PC-3 (cell line): ENCODE measurements around the gene MARF1. TPM values are rescaled to one million over a fixed set of nuclear protein-coding genes. Genes with fewer than 3 reads are reported as not detected.
"Not testable (repeated sequence)": the region's sequence is repeated elsewhere in the genome, so short reads cannot be mapped to it uniquely, and the experiment has no call there.

Source experiments
- ATAC-seq: fragments of 200-7000 bp; cut with Tn5 transposase; 2 replicates; pipeline ENCODE4 v1.9.1; 2020; ENCODE audit warnings: mild to moderate bottlenecking, moderate library complexity
- BruUV-seq: library from RNA; stranded (reverse); fragments of 400-500 nt; replicated peaks from 2 replicates; lab custom pipeline; 2021; lab: Mats Ljungman, UMichigan
- CTCF ChIA-PET: fragments of 300-600 bp; sonication (Branson Sonifier 250); formaldehyde crosslinking; loops from one replicate; lab custom pipeline; 2022; ENCODE audit warnings: antibody characterized with exemption; lab: Charles Lee
- POLR2A ChIA-PET: fragments of 300-600 bp; sonication (Branson Sonifier 250); formaldehyde crosslinking; loops from one replicate; lab custom pipeline; 2022; ENCODE audit warnings: antibody characterized with exemption; ENCODE audit not compliant: unreplicated experiment; lab: Charles Lee
- DNase-seq: peaks from one replicate; pipeline ENCODE4 v3.0.0-alpha.2; 2015
- H2AFZ ChIP-seq: fragments of 300-600 bp; sonication (generic); 2 replicates; pipeline ENCODE4 v1.6.0; 2016; ENCODE audit warnings: antibody characterized with exemption, low read length
- H3F3A ChIP-seq: fragments of 300-600 bp; sonication (generic); one replicate; pipeline ENCODE4 v1.6.0; 2017; ENCODE audit warnings: antibody characterized with exemption, low read length, control low read depth, mild to moderate bottlenecking; ENCODE audit not compliant: unreplicated experiment
- H3K27ac ChIP-seq: fragments of 300-600 bp; sonication (generic); 2 replicates; pipeline ENCODE4 v1.5.1; 2016; ENCODE audit warnings: mild to moderate bottlenecking, low read length
- H3K27me3 ChIP-seq: fragments of 300-600 bp; sonication (generic); 2 replicates; pipeline ENCODE4 v1.6.1; 2016; ENCODE audit warnings: low read length, mixed read lengths
- H3K36me3 ChIP-seq: fragments of 300-600 bp; sonication (generic); 2 replicates; pipeline ENCODE4 v1.6.1; 2016; ENCODE audit warnings: low read depth, mixed run types, low read length, mixed read lengths
- H3K4me1 ChIP-seq: fragments of 300-600 bp; sonication (generic); 2 replicates; pipeline ENCODE4 v1.5.1; 2016; ENCODE audit warnings: low read length; ENCODE audit not compliant: insufficient read depth
- H3K4me2 ChIP-seq: fragments of 300-600 bp; sonication (generic); 2 replicates; pipeline ENCODE4 v1.6.0; 2016; ENCODE audit warnings: low read length
- H3K4me3 ChIP-seq: fragments of 300-600 bp; sonication (generic); 2 replicates; pipeline ENCODE4 v1.5.1; 2016; ENCODE audit warnings: mild to moderate bottlenecking, low read length, mixed read lengths
- H3K79me2 ChIP-seq: fragments of 300-600 bp; sonication (generic); 2 replicates; pipeline ENCODE4 v1.6.1; 2017; ENCODE audit warnings: low read length, mixed read lengths
- H3K9ac ChIP-seq: fragments of 300-600 bp; sonication (generic); 2 replicates; pipeline ENCODE4 v1.6.0; 2016; ENCODE audit warnings: mild to moderate bottlenecking, low read length
- H3K9me2 ChIP-seq: fragments of 300-600 bp; sonication (generic); replicated peaks from 2 replicates; pipeline ENCODE4 v1.6.1; 2016; ENCODE audit warnings: mixed run types, low read length, mixed read lengths
- H3K9me3 ChIP-seq: fragments of 300-600 bp; sonication (generic); 2 replicates; pipeline ENCODE4 v1.6.1; 2016; ENCODE audit warnings: low read length, mixed read lengths
- H4K20me1 ChIP-seq: fragments of 300-600 bp; sonication (generic); 2 replicates; pipeline ENCODE4 v1.6.1; 2016; ENCODE audit warnings: low read length, mixed read lengths
- EZH2 ChIP-seq: fragments of 300-600 bp; sonication (generic); IDR thresholded peaks from one replicate; pipeline ENCODE4 v1.6.1; 2017; ENCODE audit warnings: antibody characterized with exemption, mild to moderate bottlenecking, low read length; ENCODE audit not compliant: unreplicated experiment
- EZH2phosphoT487 ChIP-seq: fragments of 300-600 bp; sonication (generic); IDR thresholded peaks from 2 replicates; pipeline ENCODE4 v1.6.1; 2018; ENCODE audit warnings: mild to moderate bottlenecking, antibody characterized with exemption, low read length, borderline replicate concordance
- intact Hi-C: fragments of 100-400 bp; cut with micrococcal nuclease; formaldehyde crosslinking; loops from 2 replicates; pipeline ENCODE4 v1.9.0; 2023
- total RNA-seq: library from RNA; depleted of rRNA; stranded (reverse); fragments of >200 nt; gene quantifications from 2 replicates; pipeline ENCODE4 v1.2.3, GENCODE V29; 2014
- TF ChIP-seq, protein P1 (sequence below): fragments of 300-600 bp; sonication (generic); conservative IDR thresholded peaks from 2 replicates; pipeline ENCODE4 v1.5.1; 2017; ENCODE audit warnings: antibody characterized with exemption, low read depth, mild to moderate bottlenecking, low read length

MARF1 gene
- total RNA-seq, 1 experiment from 2014 or later = 6.7 TPM

GRCh38 chr16:15644962-15645465 lies 2.1 kb upstream of the MARF1 start:
- H2AFZ ChIP-seq, BruUV-seq, H3K36me3 ChIP-seq, H3K9ac ChIP-seq, CTCF ChIA-PET, H3K9me2 ChIP-seq, H3K27me3 ChIP-seq, H4K20me1 ChIP-seq, H3K4me3 ChIP-seq, H3F3A ChIP-seq, H3K9me3 ChIP-seq: not testable (repeated sequence)
- TF ChIP-seq, protein P1, sequence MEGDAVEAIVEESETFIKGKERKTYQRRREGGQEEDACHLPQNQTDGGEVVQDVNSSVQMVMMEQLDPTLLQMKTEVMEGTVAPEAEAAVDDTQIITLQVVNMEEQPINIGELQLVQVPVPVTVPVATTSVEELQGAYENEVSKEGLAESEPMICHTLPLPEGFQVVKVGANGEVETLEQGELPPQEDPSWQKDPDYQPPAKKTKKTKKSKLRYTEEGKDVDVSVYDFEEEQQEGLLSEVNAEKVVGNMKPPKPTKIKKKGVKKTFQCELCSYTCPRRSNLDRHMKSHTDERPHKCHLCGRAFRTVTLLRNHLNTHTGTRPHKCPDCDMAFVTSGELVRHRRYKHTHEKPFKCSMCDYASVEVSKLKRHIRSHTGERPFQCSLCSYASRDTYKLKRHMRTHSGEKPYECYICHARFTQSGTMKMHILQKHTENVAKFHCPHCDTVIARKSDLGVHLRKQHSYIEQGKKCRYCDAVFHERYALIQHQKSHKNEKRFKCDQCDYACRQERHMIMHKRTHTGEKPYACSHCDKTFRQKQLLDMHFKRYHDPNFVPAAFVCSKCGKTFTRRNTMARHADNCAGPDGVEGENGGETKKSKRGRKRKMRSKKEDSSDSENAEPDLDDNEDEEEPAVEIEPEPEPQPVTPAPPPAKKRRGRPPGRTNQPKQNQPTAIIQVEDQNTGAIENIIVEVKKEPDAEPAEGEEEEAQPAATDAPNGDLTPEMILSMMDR = peak; percentile 23; the same call in 1 of the 2 replicates
- intact Hi-C loops = loop anchor here (2.0 kb wide), 3 partner anchors 28 to 60 kb away; no protein-coding TSS in a partner anchor
- peaks cover 31% of the 10 kb centered on the region for H3K4me1 ChIP-seq
- DNase-seq (peak; percentile 91), ATAC-seq (peak; percentile 10)
- H3K4me2 ChIP-seq = peak overlapping the region; percentile 96
- H3K27ac ChIP-seq = peak overlapping the region; percentile 90
- POLR2A ChIA-PET = interaction anchor here (0.6 to 0.7 kb wide), 2 partner anchors 28 to 156 kb away, joined by 4 read pairs; no protein-coding TSS in a partner anchor
- H3K79me2 ChIP-seq = peaks cover 27% of the 10 kb centered on the region

- Histone ChIP-seq H3K27me3 (no peaks in the 10 kb centered on the region), H3K36me3 (no peaks in the 10 kb centered on the region), H3K79me2 (peaks cover 31% of the 10 kb centered on the region), H2AFZ (0 out of 2 replicates have a peak overlapping the region, but pooled peaks have one; percentile 97), H3K9ac (peak overlapping the region; percentile 98), H3K4me2 (peak overlapping the region; percentile 96), H4K20me1 (no peaks in the 10 kb centered on the region), H3K9me2 (no peaks in the 10 kb centered on the region), H3K4me1 (peaks cover 31% of the 10 kb centered on the region), H3K9me3 (no peaks in the 10 kb centered on the region), H3K27ac (peak overlapping the region; percentile 90), H3F3A (peaks cover 5% of the 10 kb centered on the region), H3K4me3 (peak overlapping the region; percentile 86)
- POLR2A ChIA-PET = interaction anchor here (0.7 kb wide), 1 partner anchor 155 kb away, joined by 4 read pairs; no protein-coding TSS in a partner anchor
- intact Hi-C loops = loop anchor here (2.0 kb wide), 3 partner anchors 28 to 60 kb away; no protein-coding TSS in a partner anchor
- TF ChIP-seq EZH2 = no peak
- no peak for TF ChIP-seq EZH2phosphoT487
- TF ChIP-seq, protein P1 = no peak
- CTCF ChIA-PET = interaction anchor here (1.1 kb wide), 1 partner anchor 38 kb away, joined by 4 read pairs; no protein-coding TSS in a partner anchor
- DNase-seq (peak; percentile 68), ATAC-seq (peak; percentile 66)
- BruUV-seq = no TSS peak
Observed at GRCh38 chr16:15644267-15644961, 1.5 kb upstream of the MARF1 start.

GRCh38 chr16:15643946-15644250 lies 944 bp upstream of the MARF1 start:
- Histone ChIP-seq H3K4me2 (peak overlapping the region; percentile 96), H3K4me1 (peaks cover 31% of the 10 kb centered on the region), H3K4me3 (peak overlapping the region; percentile 86), H3K27me3 (no peaks in the 10 kb centered on the region), H3K36me3 (no peaks in the 10 kb centered on the region), H3K79me2 (peaks cover 31% of the 10 kb centered on the region), H2AFZ (peak overlapping the region; percentile 97; the same call in 1 of the 2 replicates), H3K9me2 (no peaks in the 10 kb centered on the region), H4K20me1 (no peaks in the 10 kb centered on the region), H3F3A (peaks cover 5% of the 10 kb centered on the region), H3K9me3 (no peaks in the 10 kb centered on the region), H3K9ac (peak overlapping the region; percentile 98), H3K27ac (peak overlapping the region; percentile 90)
- CTCF ChIA-PET = interaction anchor here (1.1 kb wide), 1 partner anchor 38 kb away, joined by 4 read pairs; no protein-coding TSS in a partner anchor
- TF ChIP-seq EZH2phosphoT487 (no peak), EZH2 (no peak)
- TF ChIP-seq, protein P1 = no peak
- intact Hi-C loops = loop anchor here (2.0 kb wide), 3 partner anchors 29 to 61 kb away; no protein-coding TSS in a partner anchor
- no peak for ATAC-seq
- POLR2A ChIA-PET = no interaction called here
- no peak for DNase-seq
- BruUV-seq = TSS peak; percentile 27
